ENCODE results near the gene VN1R5.
"Not testable (repeated sequence)": the region's sequence is repeated elsewhere in the genome, so short reads cannot be mapped to it uniquely, and the experiment has no call there.

Gene VN1R5

DNA sequence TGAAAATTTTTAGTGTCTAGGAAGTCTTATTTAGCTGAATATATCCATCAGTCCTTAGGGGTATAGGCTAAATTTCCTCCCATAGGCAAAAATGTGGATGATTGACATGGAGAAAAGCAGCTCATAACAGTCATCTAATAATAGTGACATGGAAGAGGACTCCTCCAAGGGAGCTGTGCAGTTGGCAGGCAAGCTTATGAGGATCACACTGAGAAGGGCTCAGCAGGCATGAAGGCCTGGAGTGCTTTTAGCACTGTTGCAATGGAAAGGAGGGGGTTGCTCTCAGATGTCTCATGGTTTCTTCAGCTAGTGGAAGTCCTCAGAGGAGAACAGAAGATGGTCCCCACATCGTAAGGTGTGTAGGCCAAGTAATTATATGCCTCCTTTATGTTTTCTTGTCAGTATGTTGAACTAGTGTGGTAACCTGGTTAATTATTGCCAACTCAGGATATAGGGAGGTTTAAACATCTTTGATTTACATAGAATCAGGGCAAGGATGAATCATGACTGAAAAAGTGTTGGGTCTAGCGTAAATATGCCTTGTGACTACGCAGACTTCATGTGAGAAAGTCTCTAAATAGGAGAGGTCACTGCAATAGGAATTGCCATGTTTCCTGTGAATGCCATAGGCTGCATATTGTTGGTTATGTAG is 18.9 kb downstream of the VN1R5 start:
- DNase-seq, result no peak

DNA sequence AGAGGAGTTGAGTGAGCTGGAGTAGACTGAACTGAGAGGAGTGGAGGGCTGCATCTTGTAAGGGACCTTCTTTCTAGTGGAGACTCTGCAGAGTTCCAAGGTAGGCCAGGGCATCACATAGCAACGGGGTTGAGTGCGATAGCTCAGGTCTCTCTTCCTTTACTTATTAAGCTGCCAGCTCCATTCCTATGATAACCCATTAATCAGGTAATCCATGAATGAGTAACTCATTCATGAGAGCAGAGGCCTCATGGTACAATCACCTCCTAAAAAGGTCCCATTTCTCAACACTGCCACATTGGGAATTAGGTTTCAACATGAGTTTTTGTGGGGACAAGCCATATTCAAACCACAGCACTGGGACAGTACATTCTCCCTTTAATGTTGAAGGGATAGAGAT is 21.3 kb downstream of the VN1R5 start:
- DNase-seq, result no peak

GRCh38 chr1:247281001-247281574 is 25.2 kb downstream of the VN1R5 start:
- DNase-seq, result no peak

DNA sequence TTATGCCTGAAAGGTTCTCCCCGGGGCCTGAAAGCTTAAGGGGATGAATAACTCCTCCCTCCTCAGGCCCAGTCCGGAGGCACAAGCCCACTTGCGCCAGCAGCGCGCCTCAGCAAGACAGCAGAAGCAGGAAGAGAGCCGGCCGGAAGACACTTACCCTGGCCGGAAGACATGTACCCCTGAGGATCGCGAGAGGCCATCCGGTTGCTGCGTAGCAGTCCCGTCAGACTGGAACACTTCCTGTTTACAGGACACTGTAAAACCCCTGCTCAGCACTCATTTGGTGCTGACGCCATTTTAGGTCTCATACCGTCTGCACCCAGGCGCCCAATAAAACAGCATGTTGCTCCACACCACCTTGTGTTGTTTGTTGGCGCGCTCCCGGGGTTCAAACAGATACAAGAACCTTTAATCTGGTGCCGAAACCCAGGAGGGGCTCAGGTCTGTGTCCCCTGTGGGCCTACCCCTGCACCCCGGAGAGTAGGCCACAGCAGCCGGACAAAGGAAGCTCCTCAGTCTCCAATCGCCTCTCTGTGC is 30.3 kb downstream of the VN1R5 start:
- no peak for DNase-seq

GRCh38 chr1:247287460-247287859 is 31.6 kb downstream of the VN1R5 start:
- DNase-seq, result no peak

GRCh38 chr1:247288341-247288740 is 32.5 kb downstream of the VN1R5 start:
- no peak for DNase-seq

- DNase-seq, result not testable (repeated sequence)
Observed at GRCh38 chr1:247289274-247289892, 33.5 kb downstream of the VN1R5 start.

- no peak for DNase-seq
Observed at GRCh38 chr1:247290576-247290975, 34.7 kb downstream of the VN1R5 start.

GRCh38 chr1:247291161-247291560 is 35.3 kb downstream of the VN1R5 start:
- DNase-seq, result no peak

GRCh38 chr1:247291833-247292561 is 36.1 kb downstream of the VN1R5 start:
- DNase-seq, result no peak

DNA sequence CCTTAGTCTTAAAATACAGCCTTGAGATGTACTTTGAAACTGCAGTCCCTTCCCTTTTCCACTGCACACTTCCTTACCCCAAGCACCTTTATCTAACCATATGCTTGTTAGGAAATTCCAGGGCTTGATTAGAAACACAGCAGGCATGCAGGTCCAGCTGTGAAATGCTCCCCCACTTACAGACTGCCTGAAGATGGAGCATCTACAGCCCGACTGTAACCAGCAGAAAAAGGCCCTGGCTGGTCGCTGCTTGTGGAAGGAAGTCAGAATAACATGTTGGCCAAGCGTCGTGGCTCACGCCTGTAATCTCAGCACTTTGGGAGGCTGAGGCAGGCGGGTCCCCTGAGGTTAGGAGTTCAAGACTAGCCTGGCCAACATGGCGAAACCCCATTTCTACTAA is 37.2 kb downstream of the VN1R5 start:
- DNase-seq, result no peak

- DNase-seq, result no peak
Observed at GRCh38 chr1:247294282-247294681, 38.4 kb downstream of the VN1R5 start.

DNA sequence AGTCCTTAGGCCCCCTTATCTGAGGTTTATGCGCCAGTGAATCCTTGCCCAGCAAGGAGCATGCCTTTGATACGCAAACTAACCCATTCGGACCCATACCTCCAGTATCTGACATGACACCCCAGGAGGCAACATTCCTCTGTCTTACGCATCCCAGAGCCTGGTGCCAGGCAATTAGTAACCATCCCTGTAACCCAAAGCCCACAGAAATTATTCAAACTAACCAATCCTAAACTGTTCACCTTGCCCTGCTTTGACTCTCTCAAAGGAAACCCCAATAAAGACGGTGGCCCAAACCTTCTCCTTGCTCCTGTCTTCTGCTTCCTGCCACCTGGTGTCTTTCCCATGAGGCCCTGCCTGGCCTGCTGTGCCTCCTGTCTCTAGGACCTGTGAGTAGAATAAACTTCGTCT is 39.4 kb downstream of the VN1R5 start:
- no peak for DNase-seq

GRCh38 chr1:247295746-247296145 is 39.9 kb downstream of the VN1R5 start:
- no peak for DNase-seq

GRCh38 chr1:247296599-247297180 is 40.8 kb downstream of the VN1R5 start:
- no peak for DNase-seq

- no peak for DNase-seq
Observed at GRCh38 chr1:247297263-247298123, 41.6 kb downstream of the VN1R5 start.

DNA sequence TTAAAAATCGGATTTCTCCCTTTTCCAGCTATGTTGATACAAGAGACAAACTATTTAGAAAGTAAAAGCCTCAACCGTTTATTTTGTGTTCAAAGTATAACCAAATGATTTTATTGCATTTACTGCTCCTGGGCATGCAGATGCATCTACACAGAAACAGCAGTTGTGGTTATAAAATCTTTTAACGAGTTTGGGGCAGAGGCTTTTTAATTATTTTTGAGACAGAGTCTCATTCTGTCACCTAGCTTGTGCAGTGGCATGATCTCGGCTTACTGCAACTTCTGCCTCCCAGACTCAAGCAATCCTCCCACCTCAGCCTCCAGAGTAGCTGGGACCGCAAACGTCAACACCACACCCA is 42.2 kb downstream of the VN1R5 start:
- DNase-seq, result no peak

DNA sequence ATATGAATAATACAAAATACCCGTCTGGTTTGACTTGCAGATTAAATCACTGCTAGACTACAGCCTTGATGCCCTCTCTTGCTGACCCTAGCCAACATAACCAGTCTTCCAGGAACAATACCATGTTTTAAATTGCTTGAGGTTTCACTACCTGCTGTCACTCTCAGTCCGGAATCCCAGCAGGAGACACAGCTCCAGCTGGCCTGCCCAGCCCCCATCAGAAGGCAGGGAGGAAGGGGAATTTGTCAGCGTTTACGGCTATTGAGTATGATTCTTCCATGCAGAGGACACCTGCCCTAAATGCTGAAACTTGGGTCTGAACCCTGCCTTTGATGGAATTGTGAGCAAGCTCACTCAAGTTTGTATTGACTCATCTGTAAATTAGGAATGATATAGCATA is 42.8 kb downstream of the VN1R5 start:
- no peak for DNase-seq

- DNase-seq, result no peak
Observed at GRCh38 chr1:247299723-247300381, 44.0 kb downstream of the VN1R5 start.

DNA sequence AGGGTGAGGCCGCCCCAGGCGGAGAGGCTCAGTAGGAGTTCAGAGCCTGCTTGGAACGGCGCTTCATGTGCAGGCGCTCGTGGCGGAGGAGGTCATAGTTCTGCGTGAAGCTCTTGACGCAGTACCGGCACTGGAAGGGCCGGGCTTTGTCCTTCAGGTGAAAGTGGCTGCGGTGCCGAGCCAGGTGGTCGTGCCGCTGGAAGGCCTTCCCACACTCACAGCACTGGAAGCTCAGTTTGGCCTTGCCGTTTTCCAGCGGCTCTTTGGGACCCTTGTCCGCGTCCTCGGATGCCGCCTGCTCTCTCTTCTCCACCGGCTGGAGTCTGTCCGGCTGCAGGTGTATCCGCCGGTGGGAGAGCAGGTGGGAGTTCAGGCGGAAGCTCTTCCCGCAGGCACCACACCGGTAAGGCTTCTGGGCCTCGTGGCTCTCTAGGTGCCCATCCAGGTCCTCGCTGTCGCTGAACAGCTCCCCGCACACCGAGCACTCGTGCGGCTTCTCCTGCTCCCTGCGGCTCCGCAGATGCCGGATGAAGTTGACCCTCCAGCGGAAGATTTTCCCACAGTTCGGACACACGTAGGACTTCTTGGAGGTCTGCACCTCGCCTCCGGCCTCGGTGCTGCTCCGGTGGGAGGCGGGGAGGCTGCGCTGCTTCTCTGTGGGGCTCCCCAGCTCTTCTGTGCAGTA is 44.8 kb downstream of the VN1R5 start:
- no peak for DNase-seq

- no peak for DNase-seq
Observed at GRCh38 chr1:247301176-247301540, 45.3 kb downstream of the VN1R5 start.

All from DMS79 (cell line).